Measurements from ENCODE around the gene RIOK1.

DNA sequence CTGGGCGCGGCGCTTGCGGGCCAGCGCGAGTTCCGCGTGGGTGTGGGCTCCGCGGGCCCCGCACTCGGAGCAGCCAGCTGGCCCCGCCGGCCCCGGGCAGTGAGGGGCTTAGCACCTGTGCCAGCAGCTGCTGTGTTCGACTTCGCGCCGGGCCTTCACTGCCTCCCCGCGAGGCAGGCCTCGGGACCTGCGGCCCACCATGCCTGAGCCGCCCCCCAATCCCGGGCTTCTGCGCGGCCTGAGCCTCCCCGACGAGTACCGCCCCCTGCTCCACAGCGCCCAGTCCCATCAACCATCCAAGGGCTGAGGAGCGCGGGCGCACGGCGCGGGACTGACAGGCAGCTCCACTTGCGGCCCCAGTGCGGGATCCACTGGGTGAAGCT, 36.2 kb downstream of the RIOK1 start:
- no peak for TF ChIP-seq TAF1 (IDR thresholded peaks at IDR 0.05; ENCODE audit: borderline replicate concordance, insufficient read depth, low read length)
- TF ChIP-seq, protein P1, sequence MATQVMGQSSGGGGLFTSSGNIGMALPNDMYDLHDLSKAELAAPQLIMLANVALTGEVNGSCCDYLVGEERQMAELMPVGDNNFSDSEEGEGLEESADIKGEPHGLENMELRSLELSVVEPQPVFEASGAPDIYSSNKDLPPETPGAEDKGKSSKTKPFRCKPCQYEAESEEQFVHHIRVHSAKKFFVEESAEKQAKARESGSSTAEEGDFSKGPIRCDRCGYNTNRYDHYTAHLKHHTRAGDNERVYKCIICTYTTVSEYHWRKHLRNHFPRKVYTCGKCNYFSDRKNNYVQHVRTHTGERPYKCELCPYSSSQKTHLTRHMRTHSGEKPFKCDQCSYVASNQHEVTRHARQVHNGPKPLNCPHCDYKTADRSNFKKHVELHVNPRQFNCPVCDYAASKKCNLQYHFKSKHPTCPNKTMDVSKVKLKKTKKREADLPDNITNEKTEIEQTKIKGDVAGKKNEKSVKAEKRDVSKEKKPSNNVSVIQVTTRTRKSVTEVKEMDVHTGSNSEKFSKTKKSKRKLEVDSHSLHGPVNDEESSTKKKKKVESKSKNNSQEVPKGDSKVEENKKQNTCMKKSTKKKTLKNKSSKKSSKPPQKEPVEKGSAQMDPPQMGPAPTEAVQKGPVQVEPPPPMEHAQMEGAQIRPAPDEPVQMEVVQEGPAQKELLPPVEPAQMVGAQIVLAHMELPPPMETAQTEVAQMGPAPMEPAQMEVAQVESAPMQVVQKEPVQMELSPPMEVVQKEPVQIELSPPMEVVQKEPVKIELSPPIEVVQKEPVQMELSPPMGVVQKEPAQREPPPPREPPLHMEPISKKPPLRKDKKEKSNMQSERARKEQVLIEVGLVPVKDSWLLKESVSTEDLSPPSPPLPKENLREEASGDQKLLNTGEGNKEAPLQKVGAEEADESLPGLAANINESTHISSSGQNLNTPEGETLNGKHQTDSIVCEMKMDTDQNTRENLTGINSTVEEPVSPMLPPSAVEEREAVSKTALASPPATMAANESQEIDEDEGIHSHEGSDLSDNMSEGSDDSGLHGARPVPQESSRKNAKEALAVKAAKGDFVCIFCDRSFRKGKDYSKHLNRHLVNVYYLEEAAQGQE (IDR thresholded peaks at IDR 0.05; ENCODE audit: insufficient read depth in 1 of 2, low read depth in 2 of 2, low read length in 2 of 2): no peak
- no peak for TF ChIP-seq POLR2AphosphoS5 (IDR thresholded peaks at IDR 0.05; ENCODE audit: low read depth, low read length)
- TF ChIP-seq SIN3A (IDR thresholded peaks at IDR 0.05; ENCODE audit: borderline replicate concordance, insufficient read depth, low read length): no peak
- TF ChIP-seq FOXP2 (optimal IDR thresholded peaks at IDR 0.05; ENCODE audit: borderline replicate concordance, extremely low read depth, extremely low read length, insufficient read depth): no peak
